NCI-H187 (cell line): ENCODE results near the gene SNRNP48.

Experiments
- DNase-seq, 2 experiments: peaks; one replicate each; lab custom pipeline; 2025; lab: John Stamatoyannopoulos, UW

SNRNP48 gene

GRCh38 chr6:7589949-7590917 lies at the start of gene SNRNP48:
Gene SNRNP48, plus strand, starts transcription at chr6:7590198. Its CDS starts 60 bp downstream, at chr6:7590258.
- DNase-seq, result peak; percentile 88 to 93

GRCh38 chr6:7540595-7540994 lies 49.4 kb upstream of the SNRNP48 start:
- no peak for DNase-seq

GRCh38 chr6:7541175-7542064 lies 48.6 kb upstream of the SNRNP48 start, which contains the start of gene DSP:
Gene DSP, plus strand, starts transcription at chr6:7541671. Its CDS starts 245 bp downstream, at chr6:7541916.
- peak; percentile 53 to 87 for DNase-seq

- no peak for DNase-seq
These were observed 47.7 kb upstream of the SNRNP48 start for GRCh38 chr6:7542065-7542873.

GRCh38 chr6:7542874-7543624 lies 46.9 kb upstream of the SNRNP48 start:
- peak; percentile 24 to 29 for DNase-seq

GRCh38 chr6:7543789-7544424 lies 46.1 kb upstream of the SNRNP48 start:
- no peak for DNase-seq

- DNase-seq, result no peak
These were observed 45.4 kb upstream of the SNRNP48 start for GRCh38 chr6:7544597-7544996.

GRCh38 chr6:7545316-7546019 lies 44.5 kb upstream of the SNRNP48 start:
- no peak for DNase-seq

GRCh38 chr6:7546020-7546369 lies 44.0 kb upstream of the SNRNP48 start:
- DNase-seq, result no peak

- no peak for DNase-seq
These were observed 43.6 kb upstream of the SNRNP48 start for GRCh38 chr6:7546383-7546782.

GRCh38 chr6:7546896-7547295 lies 43.1 kb upstream of the SNRNP48 start:
- no peak for DNase-seq

GRCh38 chr6:7547315-7547714 lies 42.7 kb upstream of the SNRNP48 start:
- DNase-seq, result no peak

GRCh38 chr6:7550433-7550801 lies 39.6 kb upstream of the SNRNP48 start:
- no peak for DNase-seq

GRCh38 chr6:7554533-7555275 lies 35.3 kb upstream of the SNRNP48 start:
- no peak for DNase-seq

- no peak for DNase-seq
These were observed 34.3 kb upstream of the SNRNP48 start for GRCh38 chr6:7555671-7556070.

GRCh38 chr6:7556394-7557106 lies 33.4 kb upstream of the SNRNP48 start:
- no peak for DNase-seq

GRCh38 chr6:7557652-7558051 lies 32.3 kb upstream of the SNRNP48 start:
- no peak for DNase-seq

- DNase-seq, result no peak
These were observed 31.2 kb upstream of the SNRNP48 start for GRCh38 chr6:7558781-7559180.

- DNase-seq, result no peak
These were observed 30.8 kb upstream of the SNRNP48 start for GRCh38 chr6:7559196-7559595.
